GM21529 (cell line): Measurements from ENCODE around the gene POLK.
"Not testable (repeated sequence)": the region's sequence is repeated elsewhere in the genome, so short reads cannot be mapped to it uniquely, and the experiment has no call there.

Source experiments
- ATAC-seq: cut with Tn5 transposase; IDR thresholded peaks from one replicate; pipeline ENCODE4 v1.9.1; 2021; ENCODE audit not compliant: unreplicated experiment

The POLK gene

DNA sequence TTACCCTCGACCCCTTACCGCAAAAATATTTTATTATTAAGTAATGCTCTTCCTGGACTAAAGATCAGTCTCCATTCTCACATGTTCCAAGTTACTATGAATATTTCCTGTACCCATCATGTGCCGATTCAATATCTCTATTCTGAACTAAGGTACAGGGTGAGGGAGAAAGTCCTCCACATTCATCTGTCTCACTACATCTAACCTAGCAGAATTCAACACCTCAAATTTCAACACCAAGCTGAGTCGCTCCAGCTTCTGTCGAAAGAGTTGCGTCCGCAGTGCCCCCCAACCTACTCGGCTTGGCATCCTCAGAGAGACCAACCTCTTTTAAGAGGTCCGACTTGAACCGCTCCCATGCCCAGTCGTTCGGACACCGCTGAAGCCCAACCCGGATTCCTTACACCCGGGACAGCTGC lies 1.3 kb upstream of the POLK start:
- peak; percentile 2 for ATAC-seq

DNA sequence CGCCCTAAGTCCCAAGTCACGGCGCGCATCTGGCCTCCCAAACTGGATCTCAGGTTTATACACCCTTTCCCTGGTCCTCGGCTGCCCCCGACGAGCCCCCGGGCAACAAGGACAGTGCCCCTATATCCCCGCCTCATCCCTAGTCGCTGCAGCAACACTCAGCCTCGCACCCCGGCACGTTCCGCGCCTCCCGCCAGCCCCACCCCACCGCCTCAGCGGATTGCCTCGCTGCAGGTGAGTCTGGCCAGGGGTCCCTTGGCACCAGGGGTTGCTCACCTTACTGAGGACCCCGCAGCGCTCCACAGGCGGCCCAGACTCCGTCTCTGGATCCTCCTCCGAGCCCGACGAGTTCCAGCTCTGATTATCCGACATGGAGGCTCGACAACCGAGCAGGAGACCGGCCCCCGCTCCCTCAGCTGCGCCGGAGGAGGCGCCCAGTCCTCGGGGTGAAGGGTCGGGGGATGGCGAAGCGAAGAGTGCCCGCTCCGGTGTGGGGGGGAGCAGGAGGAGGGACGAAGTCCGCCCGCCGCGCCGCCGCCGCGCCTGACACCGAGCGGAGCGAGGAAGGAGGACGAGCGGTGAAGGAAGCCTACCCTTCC lies 756 bp upstream of the POLK start:
- ATAC-seq: peak; percentile 26

DNA sequence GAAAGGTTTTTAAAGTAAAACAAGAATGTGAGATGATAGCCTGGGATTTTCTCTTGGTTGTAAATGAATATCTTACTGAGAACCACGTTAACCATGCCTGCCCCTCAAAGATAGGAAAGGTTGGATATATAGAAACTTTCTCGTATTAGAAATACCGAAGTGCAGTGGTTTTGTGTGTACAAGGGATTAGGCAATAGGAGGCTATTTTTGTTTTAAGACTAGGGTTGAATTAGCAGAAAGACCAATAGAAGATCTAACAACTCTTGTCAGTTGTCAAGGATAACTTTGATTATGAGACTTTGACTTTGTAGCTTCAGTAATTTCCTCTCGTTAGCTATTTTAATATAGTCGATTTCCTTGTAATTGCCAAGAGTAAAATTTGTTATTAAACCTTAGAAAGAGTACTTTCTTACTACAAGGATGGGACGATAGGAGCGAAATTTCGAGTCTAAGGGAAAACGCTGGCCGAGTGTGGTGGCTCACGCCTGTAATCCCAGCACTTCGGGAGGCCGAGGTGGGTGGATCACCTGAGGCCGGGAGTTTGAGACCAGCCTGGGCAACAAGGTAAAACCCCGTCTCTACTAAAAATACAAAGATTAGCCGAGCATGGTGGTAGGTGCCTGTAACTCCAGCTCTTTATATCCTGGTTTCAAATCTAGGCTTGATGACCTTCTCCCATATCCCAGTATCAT lies 838 bp downstream of the POLK start:
- no peak for ATAC-seq

DNA sequence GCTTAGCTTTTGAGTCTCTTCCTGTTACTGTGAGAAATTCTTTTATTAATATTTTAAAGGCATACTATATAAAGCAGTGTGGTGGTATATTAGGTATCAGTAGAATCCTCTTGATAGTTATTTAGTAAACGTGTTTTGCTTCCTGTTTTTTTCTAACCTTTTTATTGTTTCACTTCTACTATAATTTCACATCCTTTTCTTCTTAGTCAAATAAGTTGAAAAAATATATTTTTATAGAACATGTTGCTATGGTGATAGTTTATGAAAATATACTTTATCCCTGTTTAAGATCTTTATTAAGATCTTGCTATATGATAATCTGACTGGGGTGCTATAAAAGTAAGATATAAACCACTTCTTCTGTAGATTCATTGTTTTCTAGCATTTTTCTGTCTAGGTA lies 2.1 kb downstream of the POLK start:
- ATAC-seq: no peak

DNA sequence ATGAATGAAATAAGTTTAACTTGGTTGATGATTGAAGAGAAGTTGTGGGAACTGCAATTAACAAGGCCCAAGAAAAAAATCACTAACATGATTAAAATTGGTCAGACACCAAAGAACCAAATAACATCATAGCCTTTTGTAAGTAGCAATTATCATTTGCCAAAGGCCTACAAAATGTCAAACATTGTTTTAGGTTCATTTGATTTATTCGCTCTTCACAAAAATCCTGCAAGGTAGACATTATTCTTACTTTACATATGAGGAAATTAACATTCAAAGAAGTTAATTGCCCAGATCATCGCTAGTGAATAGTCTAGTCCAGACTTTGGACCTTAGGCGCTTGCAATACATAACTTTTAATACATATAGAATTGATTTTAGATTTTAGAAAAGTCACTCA lies 2.6 kb downstream of the POLK start:
- no peak for ATAC-seq

DNA sequence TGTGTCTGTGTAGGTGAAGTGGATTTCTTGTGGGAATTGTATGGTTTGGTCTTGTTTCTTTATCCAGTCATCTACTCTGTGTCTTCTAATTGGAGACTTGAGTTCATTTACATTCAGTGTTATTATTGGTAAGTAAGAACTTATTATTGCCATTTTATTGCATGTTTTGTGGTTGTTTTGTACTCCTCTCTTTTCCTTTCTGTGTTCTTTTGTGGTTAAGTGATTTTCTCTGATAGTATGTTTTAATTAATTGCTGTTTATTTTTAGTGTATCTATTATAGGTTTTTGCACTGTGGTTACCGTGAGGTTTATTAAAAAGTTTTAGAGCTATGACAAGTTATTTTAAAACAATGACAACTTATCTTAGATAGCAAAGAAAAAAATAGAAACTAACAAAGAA lies 8.1 kb downstream of the POLK start:
- no peak for ATAC-seq

DNA sequence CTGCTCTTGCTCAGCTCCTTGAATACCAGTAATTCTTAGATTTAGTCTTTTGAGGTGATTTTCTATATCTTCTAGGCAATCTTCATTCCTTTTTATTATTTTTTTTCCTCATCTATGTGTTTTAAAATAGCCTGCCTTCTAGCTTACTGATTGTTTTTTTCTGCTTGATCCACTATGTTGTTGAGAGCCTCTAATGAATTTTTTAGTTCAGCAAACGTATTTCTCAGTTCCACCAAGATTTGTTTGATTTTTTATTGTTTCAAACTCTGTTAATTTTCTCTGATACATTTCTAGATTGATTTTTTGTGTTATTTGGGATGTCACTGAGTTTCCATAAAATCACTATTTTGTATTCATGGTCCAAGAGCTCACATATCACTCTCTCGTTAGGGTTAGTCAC lies 9.5 kb downstream of the POLK start:
- no peak for ATAC-seq

DNA sequence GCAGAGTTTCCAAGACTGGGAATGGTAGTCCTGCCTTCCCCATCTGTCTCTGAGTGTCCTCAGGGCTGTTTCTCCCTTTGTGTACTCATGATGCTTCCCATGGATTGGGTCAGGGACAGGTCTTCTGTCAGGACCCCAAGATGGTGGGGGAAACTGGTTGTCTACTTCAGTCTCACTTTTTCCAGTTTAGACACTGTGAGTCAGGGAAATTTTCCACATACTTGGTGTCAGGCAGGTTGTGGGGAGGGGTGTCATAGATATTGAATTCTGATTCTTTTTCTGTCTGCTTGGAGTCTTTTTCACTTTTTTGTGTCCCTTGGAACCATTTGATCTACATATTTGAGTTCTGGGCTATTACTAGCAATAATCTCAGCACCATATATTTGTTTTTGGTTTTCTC lies 10.3 kb downstream of the POLK start:
- ATAC-seq: no peak

DNA sequence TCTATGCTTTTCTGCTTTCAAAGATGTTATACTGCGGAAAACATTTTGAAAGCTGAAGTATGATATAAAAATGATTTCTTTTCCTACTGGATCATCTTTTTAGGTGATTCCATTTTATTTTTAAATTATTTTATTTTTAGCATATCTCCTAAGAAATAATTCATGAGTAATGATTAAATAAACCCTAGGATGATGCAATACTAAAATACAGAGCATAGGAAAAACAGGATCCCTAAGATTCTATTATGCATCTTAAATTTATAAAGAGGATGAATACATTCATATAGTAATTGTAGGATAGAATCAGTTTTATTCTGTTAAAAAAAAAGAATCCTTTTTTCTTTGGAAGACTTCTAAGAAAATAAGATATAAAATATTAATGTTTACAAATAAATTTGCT lies 10.9 kb downstream of the POLK start:
- ATAC-seq: no peak

DNA sequence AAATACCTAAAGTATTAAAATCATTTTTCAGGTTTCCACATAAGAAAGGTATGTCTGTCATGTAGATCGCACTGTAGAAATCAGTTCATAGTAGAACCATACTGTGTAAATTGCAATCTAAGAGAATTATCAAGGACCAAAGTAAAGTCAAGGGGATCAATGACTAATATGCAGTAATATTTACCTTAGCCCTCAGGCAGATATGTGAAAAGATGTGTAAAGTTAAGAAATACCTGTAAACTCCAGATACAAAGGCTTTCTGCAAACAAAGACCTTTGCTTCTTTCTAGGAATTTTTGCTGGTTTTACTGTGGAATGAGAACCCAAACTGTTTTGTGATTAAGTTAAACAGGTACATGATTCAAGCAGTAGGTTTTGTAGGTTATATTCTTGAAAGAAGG lies 11.6 kb downstream of the POLK start:
- no peak for ATAC-seq

DNA sequence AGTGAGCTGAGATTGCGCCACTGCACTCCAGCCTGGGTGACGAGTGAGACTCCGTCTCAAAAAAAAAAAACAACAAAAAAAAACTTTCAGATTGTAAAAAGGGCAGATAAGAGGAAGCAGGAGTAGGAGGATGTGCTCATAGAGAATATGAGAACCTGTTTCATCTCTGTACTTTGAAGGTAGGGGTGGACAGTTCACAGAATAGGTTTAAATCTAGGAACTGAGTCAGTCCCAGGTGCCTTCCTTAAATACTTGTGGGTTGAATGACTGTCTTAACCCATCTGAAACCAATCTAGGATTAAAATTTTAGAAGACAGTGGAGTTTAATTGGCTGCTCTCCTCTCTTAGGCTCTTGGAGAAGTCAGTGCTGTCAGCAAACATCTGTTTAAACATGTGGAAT lies 12.4 kb downstream of the POLK start:
- ATAC-seq: peak; percentile 94

DNA sequence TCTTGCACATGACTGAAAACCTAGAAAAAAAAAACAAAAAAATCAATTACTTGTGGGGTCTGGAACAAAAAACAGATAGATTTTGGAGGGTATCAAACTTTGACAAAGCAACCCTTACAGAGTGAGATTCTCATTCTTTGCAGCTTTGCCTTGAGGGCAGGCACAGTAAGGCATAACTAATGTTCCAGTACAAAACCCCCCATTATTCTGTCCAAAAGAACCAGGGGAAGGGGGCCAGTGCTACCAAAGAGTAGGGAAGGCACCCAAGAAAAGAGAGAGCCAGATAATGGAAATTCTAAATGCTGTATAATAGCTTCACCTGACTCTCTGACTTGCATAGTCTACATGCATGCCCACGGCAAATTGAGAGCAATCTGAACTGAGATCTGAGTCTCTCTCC lies 12.9 kb downstream of the POLK start:
- ATAC-seq: no peak

DNA sequence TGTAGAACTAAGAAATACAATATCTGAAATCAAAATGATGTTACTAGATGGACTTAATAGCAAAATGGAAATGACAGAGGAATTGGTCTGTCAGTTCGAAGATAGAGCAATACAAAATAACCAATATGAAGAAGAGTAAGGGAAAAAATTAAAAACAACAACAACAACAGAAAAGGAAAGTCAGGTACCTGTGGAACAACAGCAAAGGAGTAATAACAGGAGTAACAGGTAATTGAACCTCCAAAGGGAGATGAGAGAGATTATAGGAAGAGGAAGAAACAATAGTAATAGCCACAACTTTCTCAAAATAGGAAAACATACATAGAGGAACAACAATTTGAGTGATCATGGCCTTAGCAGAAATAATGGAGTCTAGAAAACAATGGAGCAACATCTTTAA lies 13.7 kb downstream of the POLK start:
- ATAC-seq: no peak

DNA sequence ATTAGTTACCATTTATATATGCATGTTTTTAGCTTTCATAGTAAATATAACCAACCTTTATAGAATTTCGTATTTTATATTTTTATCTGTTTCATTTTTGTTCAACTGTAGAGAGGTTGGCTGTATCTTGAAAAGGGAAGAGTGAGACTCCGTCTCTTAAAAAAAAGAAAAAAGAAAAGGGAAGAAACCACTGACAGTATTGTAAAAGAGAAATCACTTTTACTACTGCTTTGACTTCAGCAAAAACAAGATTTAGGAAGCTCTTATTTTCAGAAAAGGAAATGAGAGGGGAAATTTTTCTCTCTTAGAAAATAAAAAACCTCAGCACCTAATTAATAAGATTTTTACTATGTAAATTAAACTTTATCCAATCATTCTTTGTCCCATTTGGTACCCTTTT lies 14.4 kb downstream of the POLK start:
- peak; percentile 30 for ATAC-seq

DNA sequence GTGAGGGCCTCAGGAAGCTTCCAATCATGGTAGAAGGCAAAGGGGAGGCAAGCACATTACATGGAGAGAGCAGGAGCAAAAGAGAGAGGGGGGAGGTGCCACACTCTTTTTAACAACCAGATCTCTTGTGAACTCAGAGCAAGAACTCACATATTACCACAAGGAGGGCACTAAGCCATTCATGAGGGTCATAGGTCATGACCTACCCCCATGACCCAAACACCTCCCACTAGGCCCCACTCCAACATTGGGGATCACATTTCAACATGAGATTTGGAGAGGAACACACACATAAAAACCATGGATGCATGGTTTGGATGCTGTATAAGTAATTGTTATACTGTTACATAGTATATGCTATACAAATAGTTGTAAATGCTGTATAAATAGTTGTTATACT lies 17.5 kb downstream of the POLK start:
- no peak for ATAC-seq

DNA sequence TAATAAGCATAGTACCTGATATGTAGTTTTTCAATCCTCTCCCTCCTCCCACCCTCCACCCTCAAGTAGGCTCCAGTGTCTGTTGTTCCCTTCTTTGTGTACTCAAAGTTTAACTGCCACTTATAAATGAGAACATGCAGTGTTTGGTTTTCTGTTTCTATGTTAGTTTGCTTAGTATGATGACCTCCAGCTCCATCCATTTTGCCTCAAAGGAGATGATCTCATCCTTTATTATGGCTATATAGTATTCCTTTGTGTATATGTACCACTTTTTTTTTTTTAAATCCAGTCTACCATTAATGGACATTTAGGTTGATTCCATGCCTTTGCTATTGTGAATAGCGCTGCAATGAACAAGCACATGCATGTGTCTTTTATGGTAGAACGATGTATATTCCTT lies 20.5 kb downstream of the POLK start:
- no peak for ATAC-seq

DNA sequence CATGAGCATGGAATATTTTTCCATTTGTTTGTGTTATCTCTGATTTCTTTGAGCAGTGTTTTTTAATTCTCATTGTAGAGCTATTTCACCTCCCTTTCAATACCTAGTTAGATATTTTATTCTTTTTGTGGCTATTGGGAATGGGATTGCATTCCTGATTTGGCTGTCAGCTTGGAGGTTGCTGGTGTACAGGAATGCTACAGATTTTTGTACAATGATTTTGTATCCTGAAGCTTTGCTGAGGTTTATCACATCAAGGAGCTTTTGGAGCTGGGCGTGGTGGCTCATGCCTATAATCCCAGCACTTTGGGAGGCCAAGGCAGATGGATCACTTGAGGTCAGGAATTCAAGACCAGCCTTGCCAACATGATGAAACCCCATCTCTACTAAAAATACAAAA lies 22.0 kb downstream of the POLK start:
- ATAC-seq: not testable (repeated sequence)

DNA sequence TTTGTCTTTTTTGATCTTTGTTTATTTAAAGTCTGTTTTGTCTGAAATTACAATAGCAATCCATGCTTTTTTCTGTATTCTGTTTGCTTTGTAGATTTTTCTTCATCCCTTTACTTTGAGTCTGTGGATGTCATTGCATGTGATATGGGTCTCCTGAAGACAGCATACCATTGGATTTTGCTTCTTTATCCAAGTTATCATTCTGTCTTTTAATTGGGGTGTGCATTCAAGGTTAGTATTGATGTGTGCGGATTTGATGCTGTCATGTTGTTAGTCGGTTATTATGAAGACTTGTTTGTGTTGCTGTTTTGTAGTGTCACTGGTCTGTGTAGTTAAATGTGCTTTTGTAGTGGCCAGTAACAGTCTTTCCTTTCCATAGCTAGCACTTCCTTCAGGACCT lies 23.0 kb downstream of the POLK start:
- no peak for ATAC-seq

DNA sequence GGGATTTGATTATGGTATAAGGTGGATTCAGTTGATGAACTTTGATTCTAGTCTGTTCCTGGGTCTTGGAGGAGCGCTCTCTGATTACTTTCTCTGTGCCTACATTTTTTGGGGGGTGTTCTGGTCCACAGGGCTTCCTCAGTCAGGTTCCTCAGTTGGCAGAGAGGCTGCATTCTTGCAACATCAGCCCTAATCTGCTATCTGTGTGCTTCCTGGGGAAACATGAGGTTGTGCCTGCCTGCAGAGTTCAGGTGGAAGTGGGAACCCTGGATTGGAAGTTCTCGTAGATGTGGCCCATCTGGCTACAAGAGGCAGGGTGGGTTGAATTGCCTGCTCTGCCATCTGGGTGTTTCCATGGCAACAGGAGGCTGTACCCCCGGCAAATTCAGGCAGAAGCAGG lies 24.5 kb downstream of the POLK start:
- no peak for ATAC-seq

DNA sequence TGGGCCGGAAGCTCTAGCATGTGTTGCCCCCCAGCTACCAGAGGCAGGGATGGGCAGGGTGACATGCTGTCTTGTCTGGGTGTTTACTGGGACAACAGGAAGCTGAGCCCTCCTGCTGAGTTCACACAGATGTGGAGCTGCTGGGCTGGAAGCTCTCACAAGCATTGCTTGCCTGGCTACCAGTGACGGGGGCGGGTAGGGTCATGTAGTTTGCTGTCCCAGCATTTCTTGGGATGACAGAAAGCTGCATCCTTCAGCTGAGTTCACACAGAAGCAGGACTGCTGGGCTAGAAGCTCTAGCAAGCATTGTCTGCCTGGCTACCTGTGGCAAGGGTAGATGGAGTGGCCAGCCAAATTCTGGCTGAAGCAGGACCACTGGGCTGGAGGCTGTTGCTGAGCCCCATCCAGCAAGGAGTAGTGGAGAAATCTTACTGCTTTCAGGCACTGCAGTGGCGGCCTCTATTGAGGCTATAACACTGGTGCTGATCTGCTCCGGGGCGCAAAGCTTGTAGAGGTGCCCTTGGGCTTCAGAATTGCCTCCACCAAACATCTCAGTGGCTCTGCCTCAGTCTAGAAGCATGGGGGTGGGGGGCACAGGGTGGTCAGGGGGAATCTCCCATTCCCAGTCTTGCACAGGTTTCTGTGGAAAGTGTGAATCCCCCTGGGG lies 25.1 kb downstream of the POLK start:
- ATAC-seq: no peak

DNA sequence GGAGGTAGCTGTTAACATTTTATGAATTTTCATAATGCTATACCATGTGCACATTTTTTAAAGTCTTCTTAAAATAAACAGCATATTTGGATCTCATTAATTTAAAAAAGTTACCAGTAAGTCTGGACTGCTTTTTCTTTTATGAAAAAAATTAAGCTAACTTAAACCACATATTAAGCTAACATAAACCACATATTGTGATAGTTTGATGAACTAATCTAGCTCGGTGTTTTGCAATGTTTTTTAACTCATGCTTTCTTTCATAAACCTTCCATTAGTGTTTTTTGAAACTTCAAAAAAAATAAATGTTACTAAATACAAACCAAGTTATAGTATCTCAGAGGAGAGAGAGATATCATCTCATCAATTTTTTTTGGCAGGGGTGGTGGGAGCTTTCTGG lies 26.5 kb downstream of the POLK start:
- no peak for ATAC-seq

DNA sequence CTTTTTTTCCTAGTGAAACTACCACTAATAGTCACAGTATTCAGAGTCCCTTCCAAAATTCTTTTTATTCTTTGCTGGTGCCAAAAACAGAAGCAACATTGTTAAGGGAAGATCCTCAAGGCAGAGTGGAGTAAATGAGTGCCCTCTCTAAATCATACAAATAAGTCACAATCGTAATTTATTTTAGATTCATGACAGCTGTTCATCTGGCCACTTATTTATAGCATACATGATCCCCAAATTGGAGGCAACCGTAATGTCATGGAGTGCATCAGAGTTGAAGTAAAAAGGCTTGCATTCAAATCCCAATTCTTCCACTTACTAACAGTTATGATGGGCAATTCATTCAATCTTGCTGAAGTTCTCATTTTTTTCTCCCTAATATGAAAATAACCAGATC lies 33.4 kb downstream of the POLK start:
- ATAC-seq: no peak

DNA sequence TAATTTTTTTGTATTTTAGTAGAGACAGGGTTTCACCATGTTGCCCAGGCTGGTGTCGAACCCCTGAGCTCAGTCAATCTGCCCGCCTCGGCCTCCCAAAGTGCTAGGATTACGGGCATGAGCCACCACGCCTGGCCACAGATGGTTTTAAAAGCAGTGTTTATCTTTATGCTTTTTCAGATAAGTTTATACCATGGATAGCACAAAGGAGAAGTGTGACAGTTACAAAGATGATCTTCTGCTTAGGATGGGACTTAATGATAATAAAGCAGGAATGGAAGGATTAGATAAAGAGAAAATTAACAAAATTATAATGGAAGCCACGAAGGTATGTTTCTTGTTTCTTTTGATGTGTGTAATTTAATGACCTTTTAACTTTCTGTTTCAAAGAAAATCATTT lies 35.1 kb downstream of the POLK start:
- ATAC-seq: no peak
